OCI-LY7 (cell line): ENCODE results near the gene CRYM. TPM values are rescaled to one million over a fixed set of nuclear protein-coding genes. Genes with fewer than 3 reads are reported as not detected.
"Not testable (repeated sequence)": the region's sequence is repeated elsewhere in the genome, so short reads cannot be mapped to it uniquely, and the experiment has no call there.

Experiments used
- BruUV-seq: library from RNA; stranded (reverse); fragments of 400-500 nt; replicated peaks from 2 replicates; lab custom pipeline; 2021; lab: Mats Ljungman, UMichigan
- CTCF ChIA-PET: fragments of 300-600 bp; sonication (Branson Sonifier 250); formaldehyde crosslinking; loops from one replicate; lab custom pipeline; 2022; ENCODE audit warnings: antibody characterized with exemption; ENCODE audit not compliant: unreplicated experiment; lab: Charles Lee
- POLR2A ChIA-PET: fragments of 300-600 bp; sonication (Branson Sonifier 250); formaldehyde crosslinking; loops from one replicate; lab custom pipeline; 2022; ENCODE audit warnings: antibody characterized with exemption; lab: Charles Lee
- DNase-seq: peaks from one replicate; pipeline ENCODE4 v3.0.0-alpha.2; 2015; ENCODE audit warnings: low spot score
- H2AFZ ChIP-seq: fragments of 200-600 bp; sonication (generic), shearing (Covaris generic); 2 replicates; pipeline ENCODE4 v1.6.1; 2014; ENCODE audit warnings: mild to moderate bottlenecking, antibody characterized with exemption, low read length, moderate library complexity
- H3K27ac ChIP-seq: fragments of 200-600 bp; sonication (generic); 2 replicates; pipeline ENCODE4 v1.5.1; 2014; ENCODE audit warnings: mixed run types, low read depth, mild to moderate bottlenecking, moderate library complexity, low read length, inconsistent platforms; ENCODE audit not compliant: poor library complexity, severe bottlenecking
- H3K36me3 ChIP-seq: fragments of 200-600 bp; sonication (generic); 2 replicates; pipeline ENCODE4 v1.6.1; 2014; ENCODE audit warnings: mild to moderate bottlenecking, antibody characterized with exemption, low read length, moderate library complexity, mixed read lengths; ENCODE audit not compliant: insufficient read depth
- H3K4me1 ChIP-seq: fragments of 200-600 bp; sonication (generic); 2 replicates; pipeline ENCODE4 v1.5.1; 2014; ENCODE audit warnings: mild to moderate bottlenecking, low read length; ENCODE audit not compliant: insufficient read depth, poor library complexity, severe bottlenecking
- H3K4me2 ChIP-seq: fragments of 200-600 bp; sonication (generic); 2 replicates; pipeline ENCODE4 v1.6.1; 2014; ENCODE audit warnings: mild to moderate bottlenecking, low read length
- H3K4me3 ChIP-seq: fragments of 200-600 bp; sonication (generic); 2 replicates; pipeline ENCODE4 v1.5.1; 2014; ENCODE audit warnings: mild to moderate bottlenecking, low read depth, low read length; ENCODE audit not compliant: poor library complexity, severe bottlenecking
- H3K79me2 ChIP-seq: fragments of 200-600 bp; sonication (generic); 2 replicates; pipeline ENCODE4 v1.6.1; 2016; ENCODE audit warnings: low read depth, mild to moderate bottlenecking, low read length, moderate library complexity, mixed read lengths; ENCODE audit not compliant: insufficient read depth
- H3K9me2 ChIP-seq: fragments of 200-600 bp; sonication (generic); 2 replicates; pipeline ENCODE4 v1.6.1; 2016; ENCODE audit warnings: mild to moderate bottlenecking, low read length, mixed read lengths; ENCODE audit not compliant: insufficient read depth
- H3K9me3 ChIP-seq: fragments of 200-600 bp; sonication (generic); 2 replicates; pipeline ENCODE4 v1.6.1; 2014; ENCODE audit warnings: mild to moderate bottlenecking, mixed run types, low read length, mixed read lengths
- H4K20me1 ChIP-seq: fragments of 200-600 bp; sonication (generic); 2 replicates; pipeline ENCODE4 v1.6.1; 2014; ENCODE audit warnings: mild to moderate bottlenecking, antibody characterized with exemption, low read length, moderate library complexity, mixed read lengths; ENCODE audit not compliant: insufficient read depth
- EZH2phosphoT487 ChIP-seq: fragments of 200-600 bp; sonication (generic); IDR thresholded peaks from 2 replicates; pipeline ENCODE4 v1.6.1; 2018; ENCODE audit warnings: low read depth, borderline replicate concordance, mild to moderate bottlenecking, mixed run types, antibody characterized with exemption, low read length, moderate library complexity, mixed read lengths
- intact Hi-C: fragments of 100-400 bp; cut with micrococcal nuclease; formaldehyde crosslinking; loops from one replicate; pipeline ENCODE4 v1.10.0; 2022; ENCODE audit not compliant: unreplicated experiment
- total RNA-seq, 2 experiments: library from RNA; depleted of rRNA in 1 of 2; stranded (reverse); fragments of >200 nt in 1 of 2; shearing (Covaris generic) in 1 of 2; gene quantifications; 2 replicates each; pipeline ENCODE4 v1.2.3, GENCODE V29; 2014 to 2022
- TF ChIP-seq, protein P1 (sequence below): fragments of 200-600 bp; sonication (generic); conservative IDR thresholded peaks from 2 replicates; pipeline ENCODE4 v1.5.1; 2014; ENCODE audit warnings: mild to moderate bottlenecking, antibody characterized with exemption, low read length, moderate library complexity, mixed read lengths

Gene CRYM
- total RNA-seq, 2 experiments from 2014 or later, result 0.23 to 0.28 TPM

- no peak for TF ChIP-seq EZH2phosphoT487
- TF ChIP-seq, protein P1, sequence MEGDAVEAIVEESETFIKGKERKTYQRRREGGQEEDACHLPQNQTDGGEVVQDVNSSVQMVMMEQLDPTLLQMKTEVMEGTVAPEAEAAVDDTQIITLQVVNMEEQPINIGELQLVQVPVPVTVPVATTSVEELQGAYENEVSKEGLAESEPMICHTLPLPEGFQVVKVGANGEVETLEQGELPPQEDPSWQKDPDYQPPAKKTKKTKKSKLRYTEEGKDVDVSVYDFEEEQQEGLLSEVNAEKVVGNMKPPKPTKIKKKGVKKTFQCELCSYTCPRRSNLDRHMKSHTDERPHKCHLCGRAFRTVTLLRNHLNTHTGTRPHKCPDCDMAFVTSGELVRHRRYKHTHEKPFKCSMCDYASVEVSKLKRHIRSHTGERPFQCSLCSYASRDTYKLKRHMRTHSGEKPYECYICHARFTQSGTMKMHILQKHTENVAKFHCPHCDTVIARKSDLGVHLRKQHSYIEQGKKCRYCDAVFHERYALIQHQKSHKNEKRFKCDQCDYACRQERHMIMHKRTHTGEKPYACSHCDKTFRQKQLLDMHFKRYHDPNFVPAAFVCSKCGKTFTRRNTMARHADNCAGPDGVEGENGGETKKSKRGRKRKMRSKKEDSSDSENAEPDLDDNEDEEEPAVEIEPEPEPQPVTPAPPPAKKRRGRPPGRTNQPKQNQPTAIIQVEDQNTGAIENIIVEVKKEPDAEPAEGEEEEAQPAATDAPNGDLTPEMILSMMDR, result no peak
- DNase-seq, result no peak
- no TSS peak for BruUV-seq
- H3K4me1 ChIP-seq, result no peaks in the 10 kb centered on the region
- no peak overlapping the region for H3K27ac ChIP-seq
- H3K9me2 ChIP-seq, result no peaks in the 10 kb centered on the region
- POLR2A ChIA-PET, result interaction anchor here (0.7 to 1.9 kb wide), 2 partner anchors 21 to 43 kb away, joined by 5 to 6 read pairs; no protein-coding TSS in a partner anchor
- no peaks in the 10 kb centered on the region for H3K9me3 ChIP-seq
- peaks cover 6% of the 10 kb centered on the region; the same call in 1 of the 2 replicates for H3K36me3 ChIP-seq
- no peaks in the 10 kb centered on the region for H3K79me2 ChIP-seq
- no peaks in the 10 kb centered on the region for H4K20me1 ChIP-seq
- CTCF ChIA-PET, result no interaction called here
- H3K4me2 ChIP-seq, result no peak overlapping the region
- intact Hi-C loops, result no loop called here
- no peak overlapping the region for H2AFZ ChIP-seq
- H3K4me3 ChIP-seq, result no peak overlapping the region
Observed at GRCh38 chr16:21321736-21322135, 43.6 kb upstream of the CRYM start.

- no peak overlapping the region for H2AFZ ChIP-seq
- intact Hi-C loops, result no loop called here
- no peaks in the 10 kb centered on the region for H4K20me1 ChIP-seq
- ChIA-PET POLR2A (no interaction called here), CTCF (no interaction called here)
- no TSS peak for BruUV-seq
- no peak overlapping the region for H3K4me3 ChIP-seq
- H3K79me2 ChIP-seq, result no peaks in the 10 kb centered on the region
- H3K9me3 ChIP-seq, result peaks cover 3% of the 10 kb centered on the region; the same call in 1 of the 2 replicates
- no peaks in the 10 kb centered on the region for H3K4me1 ChIP-seq
- no peaks in the 10 kb centered on the region for H3K9me2 ChIP-seq
- no peak for DNase-seq
- no peak overlapping the region for H3K4me2 ChIP-seq
- H3K27ac ChIP-seq, result no peak overlapping the region
- TF ChIP-seq, protein P1, result no peak
- TF ChIP-seq EZH2phosphoT487, result no peak
- H3K36me3 ChIP-seq, result peaks cover 11% of the 10 kb centered on the region; the same call in 1 of the 2 replicates
Observed at GRCh38 chr16:21314339-21314738, 36.2 kb upstream of the CRYM start.

- H3K4me3 ChIP-seq, CTCF ChIA-PET, H3K9me2 ChIP-seq, POLR2A ChIA-PET, H3K79me2 ChIP-seq, H4K20me1 ChIP-seq, DNase-seq, H2AFZ ChIP-seq, BruUV-seq, H3K27ac ChIP-seq, H3K4me1 ChIP-seq, intact Hi-C loops, H3K4me2 ChIP-seq: not testable (repeated sequence)
- Histone ChIP-seq H3K36me3 (peaks cover 13% of the 10 kb centered on the region; the same call in 1 of the 2 replicates), H3K9me3 (peaks cover 14% of the 10 kb centered on the region)
Observed at GRCh38 chr16:21312863-21313372, 34.8 kb upstream of the CRYM start.

GRCh38 chr16:21312046-21312445, 34.0 kb upstream of the CRYM start:
- H3K9me3 ChIP-seq, result peaks cover 14% of the 10 kb centered on the region
- CTCF ChIA-PET, H2AFZ ChIP-seq, BruUV-seq, H3K4me1 ChIP-seq, DNase-seq, H3K4me3 ChIP-seq, H3K36me3 ChIP-seq, H3K4me2 ChIP-seq, POLR2A ChIA-PET, H3K9me2 ChIP-seq, H3K27ac ChIP-seq, H4K20me1 ChIP-seq, intact Hi-C loops, H3K79me2 ChIP-seq: not testable (repeated sequence)

- BruUV-seq, H3K9me2 ChIP-seq, DNase-seq, H2AFZ ChIP-seq, H3K4me2 ChIP-seq, POLR2A ChIA-PET, H3K36me3 ChIP-seq, CTCF ChIA-PET, H3K4me3 ChIP-seq, H4K20me1 ChIP-seq, H3K27ac ChIP-seq: not testable (repeated sequence)
- intact Hi-C loops, result loop anchor here (10.0 kb wide), 1 partner anchor 248 kb away; no protein-coding TSS in a partner anchor
- Histone ChIP-seq H3K79me2 (peaks cover 21% of the 10 kb centered on the region; the same call in 1 of the 2 replicates), H3K4me1 (peaks cover 18% of the 10 kb centered on the region), H3K9me3 (peaks cover 14% of the 10 kb centered on the region)
Observed at GRCh38 chr16:21306712-21307111, 28.6 kb upstream of the CRYM start.
